ENCODE results near the gene TGM2.

The TGM2 gene

DNA sequence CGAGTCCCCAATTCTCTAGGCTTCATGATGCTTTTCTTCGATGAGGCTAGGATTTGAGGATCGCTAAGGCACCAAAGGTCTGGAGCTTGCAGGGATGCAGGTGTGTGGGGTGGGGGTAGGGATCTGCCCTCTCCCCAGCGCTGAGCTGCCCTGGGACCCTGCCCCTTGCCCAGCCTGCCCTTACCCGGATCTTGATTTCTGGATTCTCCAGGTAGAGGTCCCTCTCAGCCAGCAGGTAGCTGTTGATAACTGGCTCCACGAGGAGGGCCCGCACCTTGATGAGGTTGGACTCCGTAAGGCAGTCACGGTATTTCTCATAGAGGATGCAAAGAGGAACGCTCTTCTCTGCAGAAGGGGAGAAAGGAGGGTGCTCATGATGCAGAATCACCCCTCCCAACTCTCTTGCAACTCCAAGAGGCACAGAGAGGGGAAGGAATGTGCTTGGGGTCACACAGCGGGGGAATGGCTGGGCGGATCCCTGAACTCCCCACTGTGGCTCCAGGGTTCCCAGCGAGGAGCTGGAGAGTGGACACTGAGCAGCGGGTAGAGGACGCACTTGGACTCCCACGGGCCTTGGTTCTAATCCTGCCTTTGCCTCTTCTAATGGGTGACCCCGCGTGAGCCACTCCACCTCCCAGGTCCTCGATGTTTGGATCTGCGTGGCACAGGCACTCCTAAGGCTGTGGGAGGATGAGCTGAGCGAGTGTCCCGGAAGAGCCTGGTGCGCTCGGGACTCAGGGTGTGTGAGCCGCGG lies 32.7 kb downstream of the TGM2 start:
- DNase-seq (ENCODE audit: low read depth): no peak

DNA sequence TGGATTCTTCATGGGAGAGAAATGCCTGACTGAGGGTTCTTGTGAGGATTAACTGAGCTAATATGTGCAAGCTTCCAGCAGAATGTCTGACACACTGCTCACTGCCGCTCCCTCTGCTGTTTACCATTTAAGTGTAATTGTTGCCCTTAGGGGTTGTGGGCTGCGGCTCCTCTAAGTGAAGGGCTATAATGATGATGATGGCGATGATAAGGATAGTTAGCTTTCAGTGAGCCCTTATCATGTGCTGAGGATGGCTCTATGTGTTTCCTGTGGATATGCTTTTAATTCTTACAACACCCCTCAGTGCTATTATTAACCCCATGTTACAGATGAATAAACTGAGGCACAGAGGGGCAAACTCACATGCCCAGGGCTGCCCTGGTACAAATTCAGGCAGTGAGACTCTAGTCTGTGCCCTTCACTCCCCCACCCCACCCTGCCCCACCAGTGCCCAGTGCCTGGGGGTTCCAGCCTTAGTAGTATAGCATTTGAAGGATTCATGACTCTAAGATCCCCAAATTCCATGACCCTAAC lies 33.4 kb downstream of the TGM2 start:
- no peak for DNase-seq (ENCODE audit: low read depth)

GRCh38 chr20:38130687-38131587 lies 34.1 kb downstream of the TGM2 start:
- DNase-seq (ENCODE audit: low read depth): no peak

DNA sequence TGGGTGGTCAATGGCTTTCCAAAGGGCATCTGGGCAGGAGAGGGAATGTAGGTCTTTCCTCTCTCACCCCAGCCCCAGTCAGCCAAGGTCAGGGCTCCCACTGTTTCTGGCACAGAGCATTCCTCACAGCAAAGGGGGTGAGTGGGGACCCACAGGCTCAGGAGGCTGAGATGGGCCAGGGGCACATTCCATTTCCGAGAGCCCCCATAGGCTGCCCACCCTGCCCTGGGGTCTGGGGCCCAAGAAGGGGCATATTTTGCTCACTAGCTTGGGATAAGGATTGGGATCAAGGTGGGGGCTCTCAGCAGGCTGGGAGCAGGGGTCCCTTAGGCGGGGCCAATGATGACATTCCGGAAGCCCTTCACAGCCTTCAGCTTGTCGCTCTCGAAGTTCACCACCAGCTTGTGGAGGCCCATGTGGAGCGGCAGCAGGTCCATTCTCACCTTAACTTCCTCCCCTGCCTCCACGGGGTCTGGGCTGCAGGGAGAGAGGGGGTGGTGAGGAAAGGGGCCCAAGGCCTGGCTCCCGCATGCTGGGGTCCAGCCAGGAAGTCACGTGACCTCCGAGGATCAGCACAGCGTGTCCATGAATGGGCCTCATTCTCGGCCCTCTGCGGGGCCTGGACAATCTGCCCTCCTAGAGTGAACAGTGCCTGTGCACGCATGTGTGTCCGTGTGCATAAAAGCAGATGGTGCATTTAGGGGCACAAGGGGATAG lies 35.0 kb downstream of the TGM2 start:
- no peak for DNase-seq (ENCODE audit: low read depth)

DNA sequence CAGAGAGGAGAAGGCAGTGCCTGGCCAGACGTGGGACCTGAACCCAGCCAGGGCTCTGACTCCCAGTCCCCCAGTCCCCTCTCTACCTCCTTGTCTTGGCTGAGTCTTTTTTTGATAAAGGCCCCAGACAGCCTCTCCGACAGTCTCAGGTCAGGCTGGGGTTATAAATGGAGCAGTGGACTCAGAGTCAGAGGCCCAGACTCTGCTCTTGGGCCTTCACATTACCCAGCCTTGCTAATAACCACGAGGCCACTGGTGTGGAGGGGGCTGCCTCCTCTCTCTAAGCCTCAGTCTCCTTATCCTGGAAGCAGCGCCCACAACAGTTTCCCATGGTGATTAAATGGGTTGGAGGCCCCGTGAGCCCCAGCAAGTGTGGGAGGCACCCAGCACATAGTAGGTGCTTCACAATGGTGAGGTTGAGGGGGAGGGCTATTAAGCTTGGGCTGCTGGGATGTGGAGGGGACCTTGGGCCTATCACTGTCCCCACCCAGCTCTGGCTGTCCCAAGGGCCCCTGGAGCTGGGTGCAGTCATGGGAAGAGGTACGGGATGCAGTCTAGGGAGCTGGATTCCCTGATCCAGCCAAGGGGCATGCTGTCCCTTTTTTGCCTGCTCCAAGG lies 35.7 kb downstream of the TGM2 start:
- DNase-seq (ENCODE audit: low read depth): no peak

DNA sequence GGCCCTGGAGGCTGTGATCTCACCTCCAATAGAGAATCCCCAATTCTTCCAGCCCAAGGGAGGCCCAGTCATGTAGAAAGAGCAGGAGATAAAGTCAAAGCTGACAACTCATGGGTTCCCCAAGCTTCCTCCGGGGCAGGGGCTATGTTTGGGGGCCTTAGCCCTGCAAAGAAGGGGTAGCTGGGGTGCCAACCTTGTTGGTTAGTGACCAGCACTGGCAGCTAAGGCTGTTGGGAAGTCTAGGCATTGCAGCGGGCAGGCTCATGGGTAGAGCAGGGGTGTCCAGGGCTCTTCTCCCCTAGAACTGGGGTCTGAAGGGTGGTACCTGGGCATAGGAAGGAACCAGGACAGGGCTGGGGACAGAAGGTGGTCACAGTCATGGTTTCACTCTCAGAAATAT lies 36.4 kb downstream of the TGM2 start:
- no peak for DNase-seq (ENCODE audit: low read depth)

DNA sequence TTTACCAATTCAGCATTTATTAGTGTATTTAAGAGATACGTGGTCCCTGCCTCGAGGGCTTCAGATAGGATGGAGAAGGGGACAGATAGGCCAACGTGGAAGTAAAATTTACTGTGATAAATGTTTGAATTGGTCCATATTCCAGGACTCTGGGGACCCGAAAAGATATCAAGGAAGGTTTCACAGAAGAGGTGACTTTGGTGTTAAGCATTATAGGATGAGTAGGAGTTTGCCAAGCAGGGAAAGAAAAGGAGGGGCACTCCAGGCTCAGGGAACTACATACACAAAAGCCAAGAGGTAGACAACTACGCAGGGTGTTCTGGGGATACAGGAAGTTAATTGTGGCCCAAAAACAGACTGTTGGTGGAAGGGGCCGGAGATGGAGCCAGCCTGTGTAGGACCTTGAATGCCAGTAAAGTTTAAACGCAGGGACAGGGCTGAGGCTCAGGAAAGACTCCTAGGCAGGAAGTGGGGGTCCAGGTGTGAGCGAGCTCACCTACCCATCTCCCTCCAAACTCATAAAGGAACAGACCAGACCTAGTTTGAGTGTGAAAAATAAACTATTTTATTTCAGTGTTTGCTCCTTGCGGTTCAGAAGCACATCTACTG lies 37.0 kb downstream of the TGM2 start:
- DNase-seq (ENCODE audit: low read depth): no peak

DNA sequence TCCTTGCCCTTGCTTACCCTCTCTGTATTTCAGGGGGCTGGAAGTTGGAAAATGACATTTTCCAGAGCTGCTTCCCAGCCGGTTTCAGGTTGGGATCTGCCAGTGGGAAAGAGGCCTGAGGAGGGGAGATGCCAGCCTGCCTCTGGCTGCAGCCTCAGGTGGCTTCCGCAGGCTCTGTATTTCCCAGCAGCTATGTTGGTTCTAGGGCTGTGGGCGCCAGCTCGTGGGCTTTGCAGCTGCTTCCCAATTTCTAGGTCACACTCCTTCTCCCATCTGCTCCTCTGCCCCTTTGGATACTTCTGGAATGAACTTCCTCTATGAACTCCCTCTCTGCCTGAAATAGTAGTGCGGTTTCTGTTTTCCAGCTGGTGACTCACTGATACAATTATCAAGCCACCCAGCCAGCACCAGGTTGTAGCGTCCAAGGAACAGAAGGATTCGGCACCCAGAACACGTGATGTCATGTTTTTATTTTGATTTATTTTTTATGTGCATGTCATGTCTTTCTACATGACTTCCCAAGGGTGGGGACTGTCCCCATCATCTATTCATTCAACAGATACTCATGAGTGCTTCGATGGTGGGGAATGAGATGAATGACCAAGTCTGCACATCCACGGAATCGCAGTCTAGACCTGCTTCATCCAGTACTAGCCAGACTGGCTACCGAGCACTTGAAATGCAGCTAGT lies 38.0 kb downstream of the TGM2 start:
- no peak for DNase-seq (ENCODE audit: low read depth)

GRCh38 chr20:38126146-38126921 lies 38.7 kb downstream of the TGM2 start:
- no peak for DNase-seq (ENCODE audit: low read depth)

- DNase-seq (ENCODE audit: low read depth): no peak
Measured at GRCh38 chr20:38125157-38126056, 39.7 kb downstream of the TGM2 start.

DNA sequence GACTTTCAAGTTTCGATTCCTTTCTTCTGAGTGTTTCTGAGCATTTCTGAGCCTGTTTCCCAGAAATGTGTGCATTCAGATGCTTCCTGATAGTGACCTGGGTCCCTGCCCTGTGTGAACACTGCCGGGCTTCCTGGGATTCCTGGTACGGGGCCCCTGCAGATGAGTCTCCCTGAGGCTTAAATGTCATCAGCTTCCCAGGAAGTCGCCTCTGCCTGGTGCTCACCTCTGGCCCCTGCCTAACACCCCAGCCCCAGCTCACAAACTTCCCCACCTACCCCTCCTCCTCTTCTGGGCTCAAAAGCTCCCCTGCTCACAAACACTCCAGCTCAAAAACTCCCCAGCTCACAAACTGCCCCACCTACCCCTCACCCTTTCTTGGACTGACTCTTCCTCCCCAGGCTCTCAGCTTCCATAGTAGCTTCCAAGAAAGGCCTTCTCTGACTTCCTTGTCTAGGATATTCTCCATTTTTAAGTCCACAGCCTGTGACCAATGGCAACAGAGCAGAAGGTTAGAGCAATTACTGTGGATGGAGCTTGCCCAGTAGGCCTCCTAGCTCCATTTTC lies 42.0 kb downstream of the TGM2 start:
- DNase-seq (ENCODE audit: low read depth): no peak

GRCh38 chr20:38121741-38122140 lies 43.3 kb downstream of the TGM2 start:
- DNase-seq (ENCODE audit: low read depth): no peak

- DNase-seq (ENCODE audit: low read depth): no peak
Measured at GRCh38 chr20:38120625-38120988, 44.5 kb downstream of the TGM2 start.

- no peak for DNase-seq (ENCODE audit: low read depth)
Measured at GRCh38 chr20:38119446-38119845, 45.6 kb downstream of the TGM2 start.

- no peak for DNase-seq (ENCODE audit: low read depth)
Measured at GRCh38 chr20:38117635-38118034, 47.4 kb downstream of the TGM2 start.

DNA sequence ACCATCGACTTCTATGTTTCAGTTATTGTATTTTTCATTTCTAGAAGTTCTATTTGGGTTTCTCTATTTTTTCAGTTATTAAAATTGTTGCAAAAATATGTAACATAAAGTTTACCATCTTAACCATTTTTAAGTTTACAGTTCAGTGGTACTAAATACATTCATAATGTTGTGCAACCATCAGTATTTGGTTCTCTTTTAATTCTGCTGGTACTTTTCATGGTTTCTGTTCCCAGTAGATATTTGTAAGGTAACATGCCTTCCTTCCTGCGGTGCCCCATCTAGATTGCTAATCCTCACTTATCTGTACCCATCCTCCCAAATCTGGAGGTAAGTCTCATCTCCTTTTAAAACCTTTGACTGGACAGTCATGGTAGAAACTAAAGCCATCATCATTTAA lies 47.9 kb downstream of the TGM2 start:
- DNase-seq (ENCODE audit: low read depth): no peak

- DNase-seq (ENCODE audit: low read depth): no peak
Measured at GRCh38 chr20:38116409-38117165, 48.5 kb downstream of the TGM2 start.

- DNase-seq (ENCODE audit: low read depth): no peak
Measured at GRCh38 chr20:38115896-38116295, 49.2 kb downstream of the TGM2 start.

Data from activated T-cell treated with anti-CD3 and anti-CD28 coated beads for 48 hours (primary cell).